ENCODE results near the gene BATF2. TPM values are rescaled to one million over a fixed set of nuclear protein-coding genes. Genes with fewer than 3 reads are reported as not detected.

BATF2 gene
- polyA plus RNA-seq, 1 donor from 2014 or later: not detected

DNA sequence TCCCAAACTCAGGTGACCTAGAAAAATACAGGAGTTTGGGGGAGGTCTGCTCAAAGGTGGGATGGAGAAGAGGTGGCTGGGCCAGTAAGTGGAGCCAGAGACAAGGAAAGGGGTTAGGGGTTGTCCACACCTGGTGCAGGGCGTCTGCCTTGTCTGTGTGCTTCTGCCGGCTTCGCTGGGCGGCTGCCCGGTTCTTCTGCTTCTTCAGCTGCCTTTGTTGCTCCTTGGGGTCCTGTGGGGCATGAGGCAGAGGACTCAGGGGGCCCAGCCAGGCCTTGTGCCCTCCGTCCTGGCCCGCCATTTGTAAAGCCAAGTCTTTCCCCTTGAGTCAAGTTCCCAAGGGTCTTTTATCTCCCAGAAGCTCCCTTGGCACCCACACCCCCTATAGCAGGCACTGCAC is 2.5 kb downstream of the BATF2 start:
- TF ChIP-seq POLR2AphosphoS5 (IDR thresholded peaks at IDR 0.05) (no peak), EP300 (conservative IDR thresholded peaks at IDR 0.05; ENCODE audit: poor library complexity, severe bottlenecking) (no peak), MXI1 (conservative IDR thresholded peaks at IDR 0.05; ENCODE audit: poor library complexity, severe bottlenecking) (no peak), RAD21 (conservative IDR thresholded peaks at IDR 0.05) (no peak), TAF1 (IDR thresholded peaks at IDR 0.05; ENCODE audit: low read depth) (no peak), CTCF (IDR thresholded peaks at IDR 0.05; ENCODE audit: poor library complexity, severe bottlenecking) (no peak), SMC3 (conservative IDR thresholded peaks at IDR 0.05; ENCODE audit: poor library complexity) (no peak), EZH2 (IDR thresholded peaks at IDR 0.05; ENCODE audit: borderline replicate concordance, insufficient read depth, low read length, poor library complexity, severe bottlenecking) (no peak)
- TF ChIP-seq, protein P1, sequence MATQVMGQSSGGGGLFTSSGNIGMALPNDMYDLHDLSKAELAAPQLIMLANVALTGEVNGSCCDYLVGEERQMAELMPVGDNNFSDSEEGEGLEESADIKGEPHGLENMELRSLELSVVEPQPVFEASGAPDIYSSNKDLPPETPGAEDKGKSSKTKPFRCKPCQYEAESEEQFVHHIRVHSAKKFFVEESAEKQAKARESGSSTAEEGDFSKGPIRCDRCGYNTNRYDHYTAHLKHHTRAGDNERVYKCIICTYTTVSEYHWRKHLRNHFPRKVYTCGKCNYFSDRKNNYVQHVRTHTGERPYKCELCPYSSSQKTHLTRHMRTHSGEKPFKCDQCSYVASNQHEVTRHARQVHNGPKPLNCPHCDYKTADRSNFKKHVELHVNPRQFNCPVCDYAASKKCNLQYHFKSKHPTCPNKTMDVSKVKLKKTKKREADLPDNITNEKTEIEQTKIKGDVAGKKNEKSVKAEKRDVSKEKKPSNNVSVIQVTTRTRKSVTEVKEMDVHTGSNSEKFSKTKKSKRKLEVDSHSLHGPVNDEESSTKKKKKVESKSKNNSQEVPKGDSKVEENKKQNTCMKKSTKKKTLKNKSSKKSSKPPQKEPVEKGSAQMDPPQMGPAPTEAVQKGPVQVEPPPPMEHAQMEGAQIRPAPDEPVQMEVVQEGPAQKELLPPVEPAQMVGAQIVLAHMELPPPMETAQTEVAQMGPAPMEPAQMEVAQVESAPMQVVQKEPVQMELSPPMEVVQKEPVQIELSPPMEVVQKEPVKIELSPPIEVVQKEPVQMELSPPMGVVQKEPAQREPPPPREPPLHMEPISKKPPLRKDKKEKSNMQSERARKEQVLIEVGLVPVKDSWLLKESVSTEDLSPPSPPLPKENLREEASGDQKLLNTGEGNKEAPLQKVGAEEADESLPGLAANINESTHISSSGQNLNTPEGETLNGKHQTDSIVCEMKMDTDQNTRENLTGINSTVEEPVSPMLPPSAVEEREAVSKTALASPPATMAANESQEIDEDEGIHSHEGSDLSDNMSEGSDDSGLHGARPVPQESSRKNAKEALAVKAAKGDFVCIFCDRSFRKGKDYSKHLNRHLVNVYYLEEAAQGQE (IDR thresholded peaks at IDR 0.05; ENCODE audit: borderline replicate concordance): no peak
- Histone ChIP-seq H2AFZ (ENCODE audit: low read depth, low read length) (no peak overlapping the region), H3K9me3 (ENCODE audit: low read length) (no peaks in the 10 kb centered on the region), H3K27ac (ENCODE audit: low read length) (no peak overlapping the region), H4K20me1 (ENCODE audit: insufficient read depth) (no peaks in the 10 kb centered on the region), H3K4me2 (ENCODE audit: low read length) (no peak overlapping the region), H3K79me2 (replicated peaks; ENCODE audit: insufficient read depth, low read length) (no peaks in the 10 kb centered on the region), H3K9me2 (ENCODE audit: insufficient read depth, low read length) (no peaks in the 10 kb centered on the region), H3F3A (ENCODE audit: insufficient read depth, low read length, poor library complexity, severe bottlenecking) (no peaks in the 10 kb centered on the region), H3K4me3 (ENCODE audit: low read length) (no peak overlapping the region), H3K27me3 (ENCODE audit: insufficient read depth, low read depth, low read length) (no peaks in the 10 kb centered on the region), H3K9ac (ENCODE audit: low read length) (no peak overlapping the region), H3K36me3 (ENCODE audit: insufficient read depth, low read length) (no peaks in the 10 kb centered on the region)

GRCh38 chr11:64990222-64990923 is 6.4 kb downstream of the BATF2 start:
- no peaks in the 10 kb centered on the region for H3K9me2 ChIP-seq (ENCODE audit: insufficient read depth, low read length)
- no peak overlapping the region for H2AFZ ChIP-seq (ENCODE audit: low read depth, low read length)
- no peak for TF ChIP-seq EZH2 (IDR thresholded peaks at IDR 0.05; ENCODE audit: borderline replicate concordance, insufficient read depth, low read length, poor library complexity, severe bottlenecking)
- TF ChIP-seq EP300 (conservative IDR thresholded peaks at IDR 0.05; ENCODE audit: poor library complexity, severe bottlenecking): no peak
- TF ChIP-seq, protein P1 (IDR thresholded peaks at IDR 0.05; ENCODE audit: borderline replicate concordance): no peak
- no peak for TF ChIP-seq SMC3 (conservative IDR thresholded peaks at IDR 0.05; ENCODE audit: poor library complexity)
- TF ChIP-seq TAF1 (IDR thresholded peaks at IDR 0.05; ENCODE audit: low read depth): no peak
- no peak overlapping the region for H3K9ac ChIP-seq (ENCODE audit: low read length)
- no peak overlapping the region for H3K27ac ChIP-seq (ENCODE audit: low read length)
- H3K4me3 ChIP-seq (ENCODE audit: low read length): no peak overlapping the region
- no peaks in the 10 kb centered on the region for H3K36me3 ChIP-seq (ENCODE audit: insufficient read depth, low read length)
- H3K9me3 ChIP-seq (ENCODE audit: low read length): no peaks in the 10 kb centered on the region
- no peaks in the 10 kb centered on the region for H3K27me3 ChIP-seq (ENCODE audit: insufficient read depth, low read depth, low read length)
- no peak overlapping the region for H3K4me2 ChIP-seq (ENCODE audit: low read length)
- H3F3A ChIP-seq (ENCODE audit: insufficient read depth, low read length, poor library complexity, severe bottlenecking): no peaks in the 10 kb centered on the region
- no peaks in the 10 kb centered on the region for H3K79me2 ChIP-seq (replicated peaks; ENCODE audit: insufficient read depth, low read length)
- no peaks in the 10 kb centered on the region for H4K20me1 ChIP-seq (ENCODE audit: insufficient read depth)

All from neural cell (in vitro differentiated cells).